ENCODE measurements around the gene CCDC8. TPM values are rescaled to one million over a fixed set of nuclear protein-coding genes. Genes with fewer than 3 reads are reported as not detected.
A peak's percentile ranks its signal among the peaks of the same experiment; 100 is the strongest.

CCDC8 gene
- total and polyA plus RNA-seq, 2 donors (not counting 3 experiments of a cell fraction or from before 2014, with no cell fraction given): 0.18 to 0.75 TPM

- TF ChIP-seq POLR2AphosphoS5 (IDR thresholded peaks at IDR 0.05; ENCODE audit: insufficient read depth, low read depth, low read length): peak; percentile 13
- TF ChIP-seq JUN (IDR thresholded peaks at IDR 0.05; ENCODE audit: borderline replicate concordance, insufficient read depth, insufficient read length, low read depth): no peak
- TF ChIP-seq CTCF (IDR thresholded peaks at IDR 0.05; ENCODE audit: extremely low read depth in 1 of 2, insufficient read depth in 1 of 2, low read depth in 1 of 2, low read length in 2 of 2): no peak
- no peak for TF ChIP-seq MYC (IDR thresholded peaks at IDR 0.05; ENCODE audit: low read depth, low read length)
- no peak for TF ChIP-seq MAX (IDR thresholded peaks at IDR 0.05; ENCODE audit: insufficient read depth, insufficient read length)
- TF ChIP-seq EZH2 (IDR thresholded peaks at IDR 0.05; ENCODE audit: borderline replicate concordance, low read depth, low read length, severe bottlenecking): no peak
- CTCF ChIA-PET: interaction anchor here (1.3 to 4.5 kb wide), 7 partner anchors 16 to 93 kb away, joined by 4 to 37 read pairs (median 5); partner anchors contain the start of gene PPP5C
- no TSS peak for BruUV-seq (replicated peaks)
- peaks cover 13 to 19% of the 10 kb centered on the region in 2 experiments for H3K36me3 ChIP-seq (ENCODE audit: control insufficient read depth in 2 of 2, extremely low read depth in 1 of 2, insufficient read depth in 2 of 2, low read length in 2 of 2)
- H3K9me1 ChIP-seq (replicated peaks; ENCODE audit: control insufficient read depth, extremely low read depth, insufficient read depth, low read length): no peaks in the 10 kb centered on the region
- peak overlapping the region; percentile 82 for H3K27ac ChIP-seq (ENCODE audit: insufficient read depth, low read depth, low read length)
- peaks cover 34% of the 10 kb centered on the region for H3K4me1 ChIP-seq (ENCODE audit: control insufficient read depth, extremely low read depth, insufficient read depth, low read length)
- peak overlapping the region; percentile 16 for H3K9ac ChIP-seq (replicated peaks; ENCODE audit: extremely low read depth, insufficient read depth, low read length)
- H4K20me1 ChIP-seq (replicated peaks; ENCODE audit: control insufficient read depth, extremely low read depth, insufficient read depth, low read length): no peaks in the 10 kb centered on the region
- FAIRE-seq (peak; percentile 95), DNase-seq (ENCODE audit: low read depth, low spot score) (peak; percentile 81)
- peak overlapping the region; percentile 26 for H3K4me2 ChIP-seq (ENCODE audit: insufficient read depth, low read length)
- dilution Hi-C loops (cut with MboI; ENCODE audit: extremely low pct_ligation_motif_present, low sequenced_read_pairs): no loop called here
- H2AFZ ChIP-seq (ENCODE audit: low read depth, low read length): no peak overlapping the region
- POLR2A ChIA-PET: no interaction called here
- peaks cover 43% of the 10 kb centered on the region for H3K79me2 ChIP-seq (ENCODE audit: control insufficient read depth, insufficient read depth, low read length)
- intact Hi-C loops (cut with micrococcal nuclease): loop anchor here (1.0 kb wide), 3 partner anchors 22 to 93 kb away; partner anchors contain the start of gene PPP5C
- no peaks in the 10 kb centered on the region for H3K9me3 ChIP-seq (replicated peaks; ENCODE audit: control insufficient read depth, insufficient read depth, low read length)
- H3K27me3 ChIP-seq (ENCODE audit: control insufficient read depth in 2 of 2, insufficient read depth in 2 of 2, low read length in 2 of 2): no peaks in the 10 kb centered on the region
- H3K4me3 ChIP-seq (replicated peaks in 1 of 3; ENCODE audit: insufficient read depth in 1 of 3, low read depth in 1 of 3, low read length in 3 of 3): no peak overlapping the region
Observed at GRCh38 chr19:46373491-46374359, 39.6 kb downstream of the CCDC8 start.
